Duodenal mucosa (tissue), 2 donors: ENCODE results near the gene LCE5A.

Source experiments
- H3K27ac ChIP-seq: one replicate; pipeline ENCODE4 v1.7.0; 2013; ENCODE audit warnings: low read depth, low read length
- H3K27me3 ChIP-seq, 2 donors: one replicate each; pipeline ENCODE4 v1.7.0; 2013; ENCODE audit warnings: low read length in 2 of 2, control low read depth in 1 of 2; ENCODE audit not compliant: insufficient read depth in 2 of 2, control insufficient read depth in 1 of 2
- H3K36me3 ChIP-seq, 2 donors: one replicate each; pipeline ENCODE4 v1.7.0; 2013; ENCODE audit warnings: low read length in 2 of 2, control low read depth in 1 of 2; ENCODE audit not compliant: insufficient read depth in 2 of 2, control insufficient read depth in 1 of 2
- H3K4me1 ChIP-seq, 2 donors: one replicate each; pipeline ENCODE4 v1.7.0; 2013; ENCODE audit warnings: low read length in 2 of 2, control low read depth in 1 of 2; ENCODE audit not compliant: insufficient read depth in 2 of 2, control insufficient read depth in 1 of 2
- H3K4me3 ChIP-seq, 2 donors: one replicate each; pipeline ENCODE4 v1.7.0; 2013; ENCODE audit warnings: low read length in 2 of 2, low read depth in 1 of 2
- H3K9ac ChIP-seq, 2 donors: one replicate each; pipeline ENCODE4 v1.7.0; 2013; ENCODE audit warnings: low read length in 2 of 2, low read depth in 1 of 2
- H3K9me3 ChIP-seq, 2 donors: one replicate each; pipeline ENCODE4 v1.7.0; 2013; ENCODE audit warnings: low read length in 2 of 2, control low read depth in 1 of 2; ENCODE audit not compliant: control insufficient read depth in 1 of 2

LCE5A gene

GRCh38 chr1:152515434-152515783 is 4.8 kb downstream of the LCE5A start:
- no peak overlapping the region for H3K9ac ChIP-seq
- H3K9me3 ChIP-seq = no peaks in the 10 kb centered on the region
- H3K27me3 ChIP-seq = peaks cover 8 to 28% of the 10 kb centered on the region in 2 donors
- H3K4me3 ChIP-seq = peak overlapping the region; percentile 37 to 45
- H3K27ac ChIP-seq = no peak overlapping the region
- peaks cover 9 to 14% of the 10 kb centered on the region in 2 donors for H3K4me1 ChIP-seq
- no peaks in the 10 kb centered on the region for H3K36me3 ChIP-seq

GRCh38 chr1:152516082-152516481 is 5.5 kb downstream of the LCE5A start:
- Histone ChIP-seq H3K9ac (no peak overlapping the region), H3K9me3 (no peaks in the 10 kb centered on the region), H3K27ac (no peak overlapping the region), H3K4me3 (peak overlapping the region in 1 of 2 donors; percentile 37), H3K36me3 (no peaks in the 10 kb centered on the region), H3K4me1 (peaks cover 9 to 14% of the 10 kb centered on the region in 2 donors), H3K27me3 (peaks cover 8 to 22% of the 10 kb centered on the region in 2 donors)

GRCh38 chr1:152517237-152517811 is 6.7 kb downstream of the LCE5A start:
- no peak overlapping the region for H3K4me3 ChIP-seq
- H3K9me3 ChIP-seq = no peaks in the 10 kb centered on the region
- H3K36me3 ChIP-seq = no peaks in the 10 kb centered on the region
- no peak overlapping the region for H3K27ac ChIP-seq
- H3K27me3 ChIP-seq = peaks cover 11 to 22% of the 10 kb centered on the region in 2 donors
- H3K9ac ChIP-seq = no peak overlapping the region
- peaks cover 9 to 14% of the 10 kb centered on the region in 2 donors for H3K4me1 ChIP-seq

GRCh38 chr1:152519851-152520250 is 9.2 kb downstream of the LCE5A start:
- Histone ChIP-seq H3K9ac (no peak overlapping the region), H3K27me3 (peaks cover 6 to 11% of the 10 kb centered on the region in 2 donors), H3K9me3 (peaks cover 0 to 3% of the 10 kb centered on the region in 2 donors), H3K4me1 (peaks cover 9 to 14% of the 10 kb centered on the region in 2 donors), H3K4me3 (no peak overlapping the region), H3K36me3 (no peaks in the 10 kb centered on the region), H3K27ac (no peak overlapping the region)

DNA sequence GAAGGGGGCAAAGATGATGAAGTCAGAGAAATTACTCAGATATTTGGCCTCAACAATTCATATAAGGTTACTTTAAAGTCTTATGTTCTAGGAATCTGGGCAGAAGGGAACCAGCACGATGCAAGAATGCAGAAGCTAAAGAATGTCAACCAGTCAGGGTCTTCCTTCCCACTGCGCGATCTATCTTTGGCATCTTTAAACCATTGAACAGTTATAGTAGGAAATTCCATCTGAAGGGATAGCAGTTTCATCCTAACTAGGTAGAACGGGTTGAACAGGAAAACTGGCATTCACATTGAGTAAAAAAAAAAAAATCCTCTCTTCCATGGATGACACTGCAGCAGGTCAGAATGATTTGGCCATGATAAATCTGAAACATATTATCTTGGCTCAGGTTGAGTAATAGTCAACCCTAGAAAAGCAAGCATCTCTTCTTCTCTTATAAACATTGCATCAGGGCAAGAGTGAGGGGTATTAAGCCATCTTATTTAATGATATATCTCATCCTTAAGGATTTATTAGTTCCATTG is 10.0 kb downstream of the LCE5A start:
- H3K9ac ChIP-seq = no peak overlapping the region
- no peak overlapping the region for H3K27ac ChIP-seq
- peaks cover 12% of the 10 kb centered on the region in 2 donors for H3K4me1 ChIP-seq
- H3K4me3 ChIP-seq = no peak overlapping the region
- H3K9me3 ChIP-seq = peaks cover 0 to 3% of the 10 kb centered on the region in 2 donors
- H3K27me3 ChIP-seq = peaks cover 4 to 6% of the 10 kb centered on the region in 2 donors
- H3K36me3 ChIP-seq = no peaks in the 10 kb centered on the region

GRCh38 chr1:152525080-152525641 is 14.6 kb downstream of the LCE5A start:
- Histone ChIP-seq H3K9me3 (peaks cover 3% of the 10 kb centered on the region in 2 donors), H3K27me3 (peaks cover 0 to 4% of the 10 kb centered on the region in 2 donors), H3K27ac (no peak overlapping the region), H3K4me3 (no peak overlapping the region), H3K9ac (no peak overlapping the region), H3K4me1 (peaks cover 0 to 3% of the 10 kb centered on the region in 2 donors), H3K36me3 (no peaks in the 10 kb centered on the region)

GRCh38 chr1:152533327-152533938 is 22.8 kb downstream of the LCE5A start:
- Histone ChIP-seq H3K4me3 (no peak overlapping the region), H3K4me1 (no peaks in the 10 kb centered on the region), H3K36me3 (no peaks in the 10 kb centered on the region), H3K9ac (no peak overlapping the region), H3K9me3 (no peaks in the 10 kb centered on the region), H3K27ac (no peak overlapping the region), H3K27me3 (peaks cover 0 to 3% of the 10 kb centered on the region in 2 donors)

- Histone ChIP-seq H3K4me1 (no peaks in the 10 kb centered on the region), H3K36me3 (no peaks in the 10 kb centered on the region), H3K4me3 (no peak overlapping the region), H3K9me3 (no peaks in the 10 kb centered on the region), H3K27ac (no peak overlapping the region), H3K9ac (no peak overlapping the region), H3K27me3 (peaks cover 0 to 3% of the 10 kb centered on the region in 2 donors)
These were observed 25.2 kb downstream of the LCE5A start for GRCh38 chr1:152535774-152536173.

DNA sequence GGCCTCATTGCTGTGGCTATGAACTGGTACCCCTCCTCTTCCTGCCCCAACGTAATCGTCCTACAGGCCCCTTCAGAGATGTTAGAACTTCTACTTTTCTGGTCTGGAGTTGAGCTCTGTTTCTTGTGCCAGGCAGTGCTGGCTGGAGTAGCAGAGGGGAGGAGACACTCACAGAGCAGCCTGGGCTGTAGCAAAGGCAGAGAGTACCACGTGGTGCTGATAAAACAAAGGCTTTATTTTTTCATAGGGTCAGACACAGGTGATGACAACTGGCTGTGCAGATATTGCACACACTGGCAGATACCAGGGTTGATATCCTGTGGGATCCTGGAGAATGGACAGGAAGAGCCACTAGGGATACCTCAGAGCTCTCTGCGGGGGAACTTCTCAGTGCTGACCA is 26.9 kb downstream of the LCE5A start:
- no peak overlapping the region for H3K27ac ChIP-seq
- no peak overlapping the region for H3K9ac ChIP-seq
- H3K4me1 ChIP-seq = no peaks in the 10 kb centered on the region
- H3K36me3 ChIP-seq = no peaks in the 10 kb centered on the region
- H3K9me3 ChIP-seq = no peaks in the 10 kb centered on the region
- H3K4me3 ChIP-seq = no peak overlapping the region
- peaks cover 0 to 6% of the 10 kb centered on the region in 2 donors for H3K27me3 ChIP-seq

DNA sequence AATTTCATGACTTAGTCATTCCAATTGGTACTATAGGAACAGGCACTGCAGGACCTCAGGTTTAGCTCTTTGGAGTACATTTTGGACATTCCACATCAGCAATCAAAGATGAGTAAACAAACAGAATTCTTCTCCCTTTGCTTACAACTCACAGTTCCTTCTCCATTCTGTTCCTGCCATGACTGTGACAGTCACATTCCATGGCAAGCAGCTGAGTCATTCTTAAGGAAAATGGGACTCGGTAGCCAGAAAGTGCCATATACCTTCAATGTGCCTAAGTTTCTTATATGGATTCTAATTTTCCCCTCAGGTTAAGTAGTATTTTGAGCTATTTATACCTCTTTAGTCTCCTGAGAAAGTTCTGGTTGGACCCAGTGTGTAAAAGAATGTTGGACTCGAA is 29.3 kb downstream of the LCE5A start:
- no peak overlapping the region for H3K4me3 ChIP-seq
- no peaks in the 10 kb centered on the region for H3K9me3 ChIP-seq
- peaks cover 0 to 7% of the 10 kb centered on the region in 2 donors for H3K27me3 ChIP-seq
- no peaks in the 10 kb centered on the region for H3K4me1 ChIP-seq
- H3K36me3 ChIP-seq = no peaks in the 10 kb centered on the region
- H3K9ac ChIP-seq = no peak overlapping the region
- no peak overlapping the region for H3K27ac ChIP-seq
